Peyer's patch (tissue), 4 donors: ENCODE data around the gene FBXO31.

Experiments
- POLR2A ChIP-seq, 2 donors: fragments of 450-650 bp; IDR thresholded peaks; one replicate each; pipeline ENCODE4 v1.5.1; 2017; ENCODE audit warnings: antibody characterized with exemption in 2 of 2, mild to moderate bottlenecking in 2 of 2, moderate library complexity in 2 of 2
- TF ChIP-seq, protein P1 (sequence below), 6 experiments: fragments of 450-650 bp in 4 of 6; fragments of 200-600 bp in 2 of 6; sonication (generic) in 1 of 6; IDR thresholded peaks; one replicate each; pipeline ENCODE4 v1.5.1; 2017 to 2019; ENCODE audit warnings: antibody characterized with exemption in 6 of 6, mild to moderate bottlenecking in 3 of 6, moderate library complexity in 1 of 6

DNA sequence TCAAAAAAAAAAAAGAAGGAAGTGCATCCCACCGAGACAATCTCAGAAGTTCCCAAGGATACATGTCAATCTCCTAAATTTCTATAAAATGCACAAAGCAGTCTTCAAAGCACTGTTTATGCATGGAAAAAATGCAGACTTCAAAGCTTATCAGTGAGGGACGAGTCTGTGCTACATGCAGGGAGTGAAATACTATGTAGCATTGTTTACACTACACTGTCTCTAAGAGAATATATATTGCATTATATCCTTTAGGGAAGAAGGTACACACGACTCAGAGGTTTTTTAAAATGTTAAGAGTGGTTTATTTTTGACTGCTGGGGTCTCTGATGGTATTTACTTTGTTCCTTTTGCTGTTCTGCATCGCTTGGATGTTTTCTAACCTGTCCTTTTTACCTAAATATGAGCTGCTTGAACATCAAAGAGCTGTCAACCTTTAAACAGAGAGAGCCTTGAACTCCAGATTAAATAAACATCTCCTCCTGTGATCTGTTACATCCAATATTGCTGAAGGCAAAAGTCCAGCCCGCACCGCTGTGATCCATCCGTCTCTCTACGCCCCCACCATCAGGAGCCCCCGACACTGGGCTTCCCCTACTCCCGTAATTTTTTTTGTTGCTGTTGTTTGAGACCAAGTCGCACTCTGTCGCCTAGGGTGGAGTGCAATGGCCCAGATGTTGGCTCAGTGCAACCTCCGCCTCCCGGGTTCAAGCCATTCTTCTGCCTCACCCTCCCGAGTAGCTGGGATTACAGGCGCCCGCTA is 1.4 kb downstream of the FBXO31 start:
- TF ChIP-seq POLR2A (IDR thresholded peaks at IDR 0.05): no peak
- TF ChIP-seq, protein P1, sequence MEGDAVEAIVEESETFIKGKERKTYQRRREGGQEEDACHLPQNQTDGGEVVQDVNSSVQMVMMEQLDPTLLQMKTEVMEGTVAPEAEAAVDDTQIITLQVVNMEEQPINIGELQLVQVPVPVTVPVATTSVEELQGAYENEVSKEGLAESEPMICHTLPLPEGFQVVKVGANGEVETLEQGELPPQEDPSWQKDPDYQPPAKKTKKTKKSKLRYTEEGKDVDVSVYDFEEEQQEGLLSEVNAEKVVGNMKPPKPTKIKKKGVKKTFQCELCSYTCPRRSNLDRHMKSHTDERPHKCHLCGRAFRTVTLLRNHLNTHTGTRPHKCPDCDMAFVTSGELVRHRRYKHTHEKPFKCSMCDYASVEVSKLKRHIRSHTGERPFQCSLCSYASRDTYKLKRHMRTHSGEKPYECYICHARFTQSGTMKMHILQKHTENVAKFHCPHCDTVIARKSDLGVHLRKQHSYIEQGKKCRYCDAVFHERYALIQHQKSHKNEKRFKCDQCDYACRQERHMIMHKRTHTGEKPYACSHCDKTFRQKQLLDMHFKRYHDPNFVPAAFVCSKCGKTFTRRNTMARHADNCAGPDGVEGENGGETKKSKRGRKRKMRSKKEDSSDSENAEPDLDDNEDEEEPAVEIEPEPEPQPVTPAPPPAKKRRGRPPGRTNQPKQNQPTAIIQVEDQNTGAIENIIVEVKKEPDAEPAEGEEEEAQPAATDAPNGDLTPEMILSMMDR (IDR thresholded peaks at IDR 0.05): no peak
